ELF-1 (cell line): Measurements from ENCODE around the gene PARP3.
"Not testable (repeated sequence)": the region's sequence is repeated elsewhere in the genome, so short reads cannot be mapped to it uniquely, and the experiment has no call there.

Experiments used
- DNase-seq: peaks from one replicate; pipeline ENCODE4 v3.0.0-alpha.2; 2016; ENCODE audit warnings: low read depth, low spot score

The PARP3 gene

GRCh38 chr3:51985063-51985462, 42.9 kb downstream of the PARP3 start:
- no peak for DNase-seq

DNA sequence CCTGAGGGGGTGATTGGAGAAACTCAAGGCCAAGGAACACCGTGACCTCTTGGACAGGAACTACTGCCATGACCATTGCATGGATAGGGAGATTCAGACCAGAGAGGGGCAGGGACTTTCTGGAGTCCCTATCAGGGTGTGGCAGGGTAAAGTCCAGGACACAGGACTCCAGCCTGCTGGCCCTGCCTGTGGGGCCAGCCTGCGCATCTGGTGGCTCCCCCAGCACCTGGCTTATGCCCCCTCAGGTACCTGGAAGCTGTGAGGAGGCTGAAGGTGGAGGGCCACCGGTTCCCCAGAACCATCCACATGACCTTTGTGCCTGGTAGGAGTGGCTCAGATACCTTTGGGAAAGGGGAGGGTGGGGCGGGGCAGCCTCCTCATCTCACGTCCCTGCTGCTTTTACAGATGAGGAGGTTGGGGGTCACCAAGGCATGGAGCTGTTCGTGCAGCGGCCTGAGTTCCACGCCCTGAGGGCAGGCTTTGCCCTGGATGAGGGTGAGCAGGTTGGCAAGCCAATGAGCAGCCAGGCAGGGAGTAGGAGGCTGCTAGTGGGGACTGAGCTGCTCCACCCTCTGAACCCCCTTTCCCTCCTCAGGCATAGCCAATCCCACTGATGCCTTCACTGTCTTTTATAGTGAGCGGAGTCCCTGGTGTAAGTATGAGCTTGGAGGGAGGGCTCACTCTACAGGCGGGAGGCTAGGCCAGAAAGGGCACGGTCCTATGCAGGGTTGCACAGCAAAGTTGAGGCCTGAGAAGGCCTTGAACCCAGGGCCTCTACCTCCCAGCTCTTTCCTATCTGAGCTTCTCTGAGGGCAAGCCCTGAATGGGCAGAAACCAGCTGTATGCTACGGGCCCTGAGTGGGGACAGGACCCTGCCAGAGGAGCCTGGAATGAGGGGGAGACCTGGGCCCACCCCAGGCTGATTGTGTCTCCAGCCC, 44.1 kb downstream of the PARP3 start:
- no peak for DNase-seq

DNA sequence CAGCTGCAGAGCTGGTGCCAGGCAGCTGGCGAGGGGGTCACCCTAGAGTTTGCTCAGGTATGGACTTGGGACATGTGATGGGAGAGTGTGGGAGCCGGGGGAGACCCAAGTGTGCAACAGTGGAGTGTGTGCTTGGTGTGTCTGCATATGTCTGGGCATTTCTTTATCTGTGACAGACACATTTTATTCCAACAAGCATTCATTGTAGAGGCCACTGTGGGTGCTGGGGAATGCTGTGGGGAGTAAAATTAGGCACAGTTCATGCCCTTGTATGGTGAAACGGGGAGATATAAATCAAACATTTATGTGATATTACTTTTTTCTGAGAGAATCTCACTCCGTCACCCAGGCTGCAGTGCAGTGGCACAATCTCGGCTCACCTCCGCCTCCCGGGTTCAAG, 45.4 kb downstream of the PARP3 start:
- no peak for DNase-seq

DNA sequence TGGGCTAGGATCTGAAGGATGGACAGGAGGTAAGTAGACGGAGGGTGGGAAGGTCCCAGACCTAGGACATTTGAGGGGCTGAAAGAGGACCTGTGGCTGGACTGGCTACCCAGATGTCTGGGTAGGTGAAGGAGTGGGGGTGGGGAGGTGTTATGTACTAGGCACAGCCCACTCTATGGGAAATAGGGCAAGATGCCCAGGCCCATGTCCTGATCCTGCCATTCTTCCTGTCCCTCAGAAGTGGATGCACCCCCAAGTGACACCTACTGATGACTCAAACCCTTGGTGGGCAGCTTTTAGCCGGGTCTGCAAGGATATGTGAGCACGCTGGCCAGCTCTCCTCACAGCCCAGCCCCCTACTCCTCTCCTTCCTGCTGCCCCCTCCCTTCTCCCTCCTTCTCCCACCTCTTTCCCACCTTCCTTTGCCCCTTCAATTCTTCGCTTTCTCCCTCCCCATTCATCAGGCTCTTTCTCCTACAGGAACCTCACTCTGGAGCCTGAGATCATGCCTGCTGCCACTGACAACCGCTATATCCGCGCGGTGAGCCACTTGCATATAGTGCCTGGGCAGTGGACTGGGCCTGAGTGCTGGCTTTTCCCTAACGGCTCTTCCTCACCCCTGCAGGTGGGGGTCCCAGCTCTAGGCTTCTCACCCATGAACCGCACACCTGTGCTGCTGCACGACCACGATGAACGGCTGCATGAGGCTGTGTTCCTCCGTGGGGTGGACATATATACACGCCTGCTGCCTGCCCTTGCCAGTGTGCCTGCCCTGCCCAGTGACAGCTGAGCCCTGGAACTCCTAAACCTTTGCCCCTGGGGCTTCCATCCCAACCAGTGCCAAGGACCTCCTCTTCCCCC, 46.4 kb downstream of the PARP3 start:
- no peak for DNase-seq

DNA sequence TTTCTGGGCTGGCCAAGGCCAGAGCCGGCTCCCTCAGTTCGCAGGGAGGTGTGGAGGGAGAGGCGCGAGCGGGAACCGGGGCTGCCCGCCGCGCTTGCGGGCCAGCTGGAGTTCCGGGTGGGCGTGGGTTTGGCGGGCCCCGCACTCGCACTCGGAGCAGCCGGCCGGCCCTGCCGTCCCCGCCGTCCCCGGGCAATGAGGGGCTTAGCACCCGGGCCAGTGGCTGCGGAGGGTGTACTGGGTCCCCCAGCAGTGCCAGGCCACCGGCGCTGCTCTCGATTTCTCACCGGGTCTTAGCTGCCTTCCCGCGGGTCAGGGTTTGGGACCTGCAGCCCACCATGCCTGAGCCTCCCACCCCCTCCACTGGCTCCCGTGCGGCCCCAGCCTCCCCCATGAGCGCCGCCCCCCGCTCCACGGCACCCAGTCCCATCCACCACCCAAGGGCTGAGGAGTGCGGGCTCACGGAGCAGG, 48.4 kb downstream of the PARP3 start:
- DNase-seq, result not testable (repeated sequence)

DNA sequence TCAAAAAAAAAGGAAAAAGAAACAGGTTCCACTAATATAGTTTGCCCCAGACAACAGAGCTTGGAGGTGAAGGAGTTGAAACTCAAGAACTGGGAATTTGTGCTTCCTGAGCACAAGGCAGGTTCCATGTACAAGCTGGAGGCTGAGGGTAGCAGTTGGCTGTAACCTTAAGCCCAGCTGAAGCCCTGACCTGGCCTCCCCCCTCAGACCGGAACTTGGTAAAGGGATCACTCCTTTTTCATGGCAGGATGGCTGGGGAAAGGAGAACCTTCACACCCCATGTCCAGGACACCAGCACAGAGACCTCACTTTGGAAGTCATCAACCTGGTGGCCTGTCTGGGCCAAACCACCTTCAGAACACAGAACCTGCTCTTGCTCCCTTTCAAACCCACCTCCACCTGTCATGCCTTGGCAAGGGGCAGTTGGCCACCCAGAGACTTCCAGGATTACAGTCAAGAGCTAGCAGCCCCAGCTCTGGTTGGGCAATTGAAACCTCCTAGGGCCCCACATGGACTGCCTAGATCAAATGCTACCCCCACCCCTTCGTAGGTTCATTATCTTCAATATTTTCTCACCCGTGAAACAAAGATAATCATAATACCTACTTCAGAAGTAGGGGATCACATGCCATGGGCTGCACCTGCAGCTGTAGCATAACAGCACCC, 50.0 kb downstream of the PARP3 start:
- DNase-seq, result no peak

DNA sequence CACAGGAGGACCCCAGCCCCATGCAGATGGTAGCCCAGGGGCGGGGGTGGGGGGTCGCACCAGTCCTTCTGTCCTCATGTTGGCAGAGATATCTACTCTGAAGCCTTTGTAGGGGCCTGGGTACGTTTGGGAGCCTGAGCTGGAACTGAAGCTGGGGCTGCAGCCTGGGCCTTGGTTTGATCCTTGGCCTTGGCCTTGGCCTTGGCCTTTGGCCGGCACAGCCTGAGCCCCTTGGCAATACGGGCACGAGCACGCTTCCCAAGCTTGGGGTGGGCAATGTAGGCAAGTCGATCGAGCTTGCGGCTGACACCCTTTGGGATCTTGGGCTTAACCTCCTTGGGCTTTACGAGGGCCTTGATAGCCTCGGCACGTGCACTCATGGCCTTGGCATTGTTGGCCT, 51.5 kb downstream of the PARP3 start:
- not testable (repeated sequence) for DNase-seq

GRCh38 chr3:51994530-51994929, 52.4 kb downstream of the PARP3 start:
- no peak for DNase-seq

DNA sequence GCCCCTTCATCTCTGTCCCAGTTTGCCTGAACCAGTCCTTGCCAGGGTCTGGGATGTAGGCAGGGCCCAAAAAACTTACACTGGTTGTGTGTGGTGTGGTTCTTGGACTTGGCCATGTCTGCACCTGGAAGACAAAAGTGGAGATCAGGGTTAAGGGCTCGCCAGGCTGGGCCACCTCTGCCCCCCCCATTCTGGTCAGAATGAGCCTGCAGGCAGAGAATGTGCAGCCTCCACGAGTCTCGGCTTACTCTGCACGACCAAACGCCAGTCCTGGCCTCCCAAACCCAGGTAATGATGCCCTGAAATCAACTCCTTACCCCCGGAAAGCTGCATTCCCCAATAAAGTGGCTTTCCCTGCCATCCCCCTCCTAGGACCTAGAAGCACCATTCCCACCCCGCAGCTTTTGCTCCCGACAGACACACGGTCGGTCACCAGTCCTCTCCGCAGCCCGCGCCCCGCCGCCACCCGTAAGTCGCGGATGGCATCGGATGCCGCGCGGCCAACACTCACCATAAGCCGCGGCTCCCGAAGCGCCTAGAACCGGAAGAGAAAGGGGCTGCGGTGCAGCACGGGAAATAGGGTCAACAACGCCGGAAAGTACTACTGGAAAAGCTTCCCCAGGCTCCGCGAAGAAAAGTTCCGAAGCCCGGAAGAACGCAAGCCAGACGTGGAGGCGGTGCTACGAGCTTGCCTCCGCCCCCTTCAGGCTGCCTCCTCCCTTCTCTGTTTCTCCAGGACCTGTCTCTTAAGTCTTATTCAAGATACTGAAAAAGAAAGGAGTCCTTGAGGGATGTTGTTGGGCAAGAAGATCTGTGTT, 53.4 kb downstream of the PARP3 start, which contains the start of gene RPL29:
RPL29 (minus strand) TSS at position 550 of the 818 bp plus-strand sequence; CDS start at position 116, 434 bp downstream.
- DNase-seq, result peak; percentile 95

DNA sequence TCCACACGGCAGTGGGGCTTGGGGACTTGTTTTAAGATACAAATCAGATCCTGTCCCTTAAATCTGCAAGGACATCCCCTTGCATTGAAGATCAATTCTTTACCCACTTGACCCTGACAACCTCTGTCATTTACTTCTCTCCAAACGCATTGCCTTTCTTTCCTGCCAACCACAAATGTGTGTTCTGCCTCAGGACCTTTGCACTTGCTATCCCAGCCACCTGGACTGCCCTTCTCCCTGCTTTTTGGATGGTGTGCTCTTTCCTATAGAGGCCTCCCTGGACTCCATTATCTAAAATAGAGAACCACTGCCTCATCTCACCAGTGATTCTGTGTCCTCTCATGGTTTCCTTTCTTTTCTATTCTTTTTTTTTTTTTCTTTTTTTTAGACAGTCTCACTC, 55.0 kb downstream of the PARP3 start:
- DNase-seq, result no peak

GRCh38 chr3:51997935-51998596, 55.9 kb downstream of the PARP3 start:
- peak; percentile 70 for DNase-seq
